ENCODE data around the gene PIGL.
A peak's percentile ranks its signal among the peaks of the same experiment; 100 is the strongest.
"Not testable (repeated sequence)": the region's sequence is repeated elsewhere in the genome, so short reads cannot be mapped to it uniquely, and the experiment has no call there.

The PIGL gene

GRCh38 chr17:16262201-16262600 lies 45.2 kb downstream of the PIGL start:
- no peak overlapping the region for H3K4me3 ChIP-seq
- no peak overlapping the region for H3K27ac ChIP-seq

GRCh38 chr17:16267174-16267573 lies 50.2 kb downstream of the PIGL start:
- Histone ChIP-seq H3K27ac (peak overlapping the region in 10 of 21 experiments; percentile 9 to 84 (median 64)), H3K4me3 (no peak overlapping the region)

GRCh38 chr17:16269658-16270057 lies 52.6 kb downstream of the PIGL start:
- Histone ChIP-seq H3K27ac (no peak overlapping the region), H3K4me3 (no peak overlapping the region)

GRCh38 chr17:16272111-16272840 lies 55.3 kb downstream of the PIGL start:
- no peak overlapping the region for H3K4me3 ChIP-seq

GRCh38 chr17:16273499-16273898 lies 56.5 kb downstream of the PIGL start:
- H3K4me3 ChIP-seq: no peak overlapping the region
- H3K27ac ChIP-seq: no peak overlapping the region

More at GRCh38 chr17:16272111-16272840, 55.3 kb downstream of the PIGL start:
- H3K27ac ChIP-seq: no peak overlapping the region

GRCh38 chr17:16273929-16274339 lies 56.9 kb downstream of the PIGL start:
- no peak overlapping the region for H3K27ac ChIP-seq
- no peak overlapping the region for H3K4me3 ChIP-seq

GRCh38 chr17:16275024-16275423 lies 58.0 kb downstream of the PIGL start:
- no peak overlapping the region for H3K27ac ChIP-seq

GRCh38 chr17:16277163-16277562 lies 60.2 kb downstream of the PIGL start:
- Histone ChIP-seq H3K4me3 (no peak overlapping the region), H3K27ac (no peak overlapping the region)

More at GRCh38 chr17:16275024-16275423, 58.0 kb downstream of the PIGL start:
- H3K4me3 ChIP-seq: no peak overlapping the region

GRCh38 chr17:16281351-16281750 lies 64.3 kb downstream of the PIGL start:
- Histone ChIP-seq H3K4me3 (no peak overlapping the region), H3K27ac (no peak overlapping the region)

GRCh38 chr17:16282522-16282921 lies 65.5 kb downstream of the PIGL start:
- Histone ChIP-seq H3K4me3 (no peak overlapping the region), H3K27ac (no peak overlapping the region)

- no peak overlapping the region for H3K4me3 ChIP-seq
- H3K27ac ChIP-seq: no peak overlapping the region
Observed at GRCh38 chr17:16283705-16284104, 66.7 kb downstream of the PIGL start.

GRCh38 chr17:16285646-16286008 lies 68.6 kb downstream of the PIGL start:
- Histone ChIP-seq H3K27ac (peak overlapping the region; percentile 14 to 92 (median 82)), H3K4me3 (peak overlapping the region in 1 of 7 experiments; percentile 0)

GRCh38 chr17:16286009-16286946 lies 69.3 kb downstream of the PIGL start:
- Histone ChIP-seq H3K27ac (peak overlapping the region; percentile 14 to 92 (median 82)), H3K4me3 (peak overlapping the region in 2 of 7 experiments; percentile 0 to 4)

GRCh38 chr17:16286947-16287562 lies 70.0 kb downstream of the PIGL start:
- H3K27ac ChIP-seq: peak overlapping the region; percentile 14 to 92 (median 82)
- no peak overlapping the region for H3K4me3 ChIP-seq

GRCh38 chr17:16287563-16288027 lies 70.6 kb downstream of the PIGL start:
- H3K27ac ChIP-seq: peak overlapping the region in 17 of 21 experiments; percentile 69 to 92 (median 86)

GRCh38 chr17:16288860-16289571 lies 72.0 kb downstream of the PIGL start:
- H3K27ac ChIP-seq: peak overlapping the region in 2 of 21 experiments; percentile 84 to 87
- H3K4me3 ChIP-seq: no peak overlapping the region

More at GRCh38 chr17:16287563-16288027, 70.6 kb downstream of the PIGL start:
- no peak overlapping the region for H3K4me3 ChIP-seq

GRCh38 chr17:16293931-16294330 lies 76.9 kb downstream of the PIGL start:
- Histone ChIP-seq H3K27ac (no peak overlapping the region), H3K4me3 (no peak overlapping the region)

GRCh38 chr17:16294560-16294959 lies 77.5 kb downstream of the PIGL start:
- H3K27ac ChIP-seq: no peak overlapping the region

GRCh38 chr17:16296072-16296471 lies 79.1 kb downstream of the PIGL start:
- H3K27ac ChIP-seq, H3K4me3 ChIP-seq: not testable (repeated sequence)

More at GRCh38 chr17:16294560-16294959, 77.5 kb downstream of the PIGL start:
- no peak overlapping the region for H3K4me3 ChIP-seq

All from skin epidermis (tissue), 12 donors.